HG03439 (cell line): ENCODE measurements around the gene CD300A.
"Not testable (repeated sequence)": the region's sequence is repeated elsewhere in the genome, so short reads cannot be mapped to it uniquely, and the experiment has no call there.

ENCODE experiments used
- ATAC-seq: cut with Tn5 transposase; IDR thresholded peaks from one replicate; pipeline ENCODE4 v1.9.1; 2021; ENCODE audit warnings: mild to moderate bottlenecking, moderate library complexity; ENCODE audit not compliant: unreplicated experiment

Gene CD300A

GRCh38 chr17:74516561-74517328 lies 50.3 kb downstream of the CD300A start:
- ATAC-seq, result no peak

GRCh38 chr17:74518413-74518981 lies 52.1 kb downstream of the CD300A start:
- not testable (repeated sequence) for ATAC-seq

- no peak for ATAC-seq
Measured at GRCh38 chr17:74520016-74520434, 53.6 kb downstream of the CD300A start.

GRCh38 chr17:74520790-74521480 lies 54.5 kb downstream of the CD300A start:
- ATAC-seq, result no peak

- ATAC-seq, result no peak
Measured at GRCh38 chr17:74521701-74522201, 55.3 kb downstream of the CD300A start.

GRCh38 chr17:74522381-74523105 lies 56.1 kb downstream of the CD300A start:
- ATAC-seq, result no peak

GRCh38 chr17:74523308-74523707 lies 56.9 kb downstream of the CD300A start:
- no peak for ATAC-seq

GRCh38 chr17:74524653-74525464 lies 58.4 kb downstream of the CD300A start:
- no peak for ATAC-seq

GRCh38 chr17:74525465-74525725 lies 59.0 kb downstream of the CD300A start:
- ATAC-seq, result no peak

GRCh38 chr17:74525781-74526288 lies 59.4 kb downstream of the CD300A start:
- ATAC-seq, result no peak

GRCh38 chr17:74526681-74527080 lies 60.2 kb downstream of the CD300A start:
- no peak for ATAC-seq

- no peak for ATAC-seq
Measured at GRCh38 chr17:74527081-74527480, 60.6 kb downstream of the CD300A start.

- no peak for ATAC-seq
Measured at GRCh38 chr17:74527756-74528155, 61.3 kb downstream of the CD300A start.

GRCh38 chr17:74528491-74529199 lies 62.2 kb downstream of the CD300A start:
- no peak for ATAC-seq

- ATAC-seq, result no peak
Measured at GRCh38 chr17:74529243-74529642, 62.8 kb downstream of the CD300A start.

- no peak for ATAC-seq
Measured at GRCh38 chr17:74530831-74531150, 64.4 kb downstream of the CD300A start.

GRCh38 chr17:74531231-74531761 lies 64.9 kb downstream of the CD300A start, which contains the start of gene CD300LB:
Gene CD300LB (minus strand): TSS chr17:74531475. CDS start chr17:74531350, 125 bp downstream.
- no peak for ATAC-seq

- ATAC-seq, result no peak
Measured at GRCh38 chr17:74532115-74532514, 65.7 kb downstream of the CD300A start.
